Activated CD8-positive, alpha-beta memory T cell treated with anti-CD3 and anti-CD28 coated beads for 4 hours (primary cell): Measurements from ENCODE around the gene IQGAP3.
"Not testable (repeated sequence)": the region's sequence is repeated elsewhere in the genome, so short reads cannot be mapped to it uniquely, and the experiment has no call there.

Experiments
- DNase-seq, 2 donors: peaks; one replicate each; pipeline ENCODE4 v3.0.0-alpha.2; 2020; ENCODE audit warnings: low read depth in 2 of 2

Gene IQGAP3, protein sequence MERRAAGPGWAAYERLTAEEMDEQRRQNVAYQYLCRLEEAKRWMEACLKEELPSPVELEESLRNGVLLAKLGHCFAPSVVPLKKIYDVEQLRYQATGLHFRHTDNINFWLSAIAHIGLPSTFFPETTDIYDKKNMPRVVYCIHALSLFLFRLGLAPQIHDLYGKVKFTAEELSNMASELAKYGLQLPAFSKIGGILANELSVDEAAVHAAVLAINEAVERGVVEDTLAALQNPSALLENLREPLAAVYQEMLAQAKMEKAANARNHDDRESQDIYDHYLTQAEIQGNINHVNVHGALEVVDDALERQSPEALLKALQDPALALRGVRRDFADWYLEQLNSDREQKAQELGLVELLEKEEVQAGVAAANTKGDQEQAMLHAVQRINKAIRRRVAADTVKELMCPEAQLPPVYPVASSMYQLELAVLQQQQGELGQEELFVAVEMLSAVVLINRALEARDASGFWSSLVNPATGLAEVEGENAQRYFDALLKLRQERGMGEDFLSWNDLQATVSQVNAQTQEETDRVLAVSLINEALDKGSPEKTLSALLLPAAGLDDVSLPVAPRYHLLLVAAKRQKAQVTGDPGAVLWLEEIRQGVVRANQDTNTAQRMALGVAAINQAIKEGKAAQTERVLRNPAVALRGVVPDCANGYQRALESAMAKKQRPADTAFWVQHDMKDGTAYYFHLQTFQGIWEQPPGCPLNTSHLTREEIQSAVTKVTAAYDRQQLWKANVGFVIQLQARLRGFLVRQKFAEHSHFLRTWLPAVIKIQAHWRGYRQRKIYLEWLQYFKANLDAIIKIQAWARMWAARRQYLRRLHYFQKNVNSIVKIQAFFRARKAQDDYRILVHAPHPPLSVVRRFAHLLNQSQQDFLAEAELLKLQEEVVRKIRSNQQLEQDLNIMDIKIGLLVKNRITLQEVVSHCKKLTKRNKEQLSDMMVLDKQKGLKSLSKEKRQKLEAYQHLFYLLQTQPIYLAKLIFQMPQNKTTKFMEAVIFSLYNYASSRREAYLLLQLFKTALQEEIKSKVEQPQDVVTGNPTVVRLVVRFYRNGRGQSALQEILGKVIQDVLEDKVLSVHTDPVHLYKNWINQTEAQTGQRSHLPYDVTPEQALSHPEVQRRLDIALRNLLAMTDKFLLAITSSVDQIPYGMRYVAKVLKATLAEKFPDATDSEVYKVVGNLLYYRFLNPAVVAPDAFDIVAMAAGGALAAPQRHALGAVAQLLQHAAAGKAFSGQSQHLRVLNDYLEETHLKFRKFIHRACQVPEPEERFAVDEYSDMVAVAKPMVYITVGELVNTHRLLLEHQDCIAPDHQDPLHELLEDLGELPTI (N-terminal part only)

DNA sequence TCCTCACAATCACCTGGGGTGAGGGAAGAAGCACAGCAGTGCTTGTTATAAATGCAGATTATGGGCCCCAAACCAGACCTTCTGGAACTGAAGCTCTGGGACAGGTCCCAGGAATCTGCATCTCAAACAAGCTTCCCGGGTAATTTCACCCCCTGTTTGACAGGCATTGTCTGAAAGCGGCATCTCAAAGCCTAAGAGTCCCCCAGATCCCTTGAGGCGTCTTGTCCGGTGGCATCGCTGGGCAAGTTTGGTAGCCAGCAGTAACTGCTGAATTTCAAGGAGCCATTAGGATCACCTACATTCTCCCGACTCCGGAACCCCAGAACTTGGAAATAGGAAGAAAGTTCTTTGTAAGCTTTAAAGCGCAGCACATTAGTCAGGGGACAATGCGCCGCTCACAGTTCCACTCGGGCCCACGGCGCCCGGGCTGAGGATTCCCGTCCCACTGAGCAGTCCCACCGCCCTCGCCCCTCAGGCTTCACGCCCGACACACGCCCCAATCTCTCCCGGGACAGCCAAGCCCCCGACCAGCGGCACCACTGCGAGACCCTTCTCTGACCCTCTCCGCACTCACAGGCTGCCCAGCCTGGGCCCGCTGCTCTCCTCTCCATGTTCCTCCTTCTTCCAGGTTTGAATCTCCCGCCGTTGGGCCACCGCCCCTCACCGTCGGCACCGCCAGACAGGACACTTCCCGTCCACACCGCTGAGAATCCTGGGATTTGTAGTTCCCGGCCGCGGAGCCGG is at the start of gene IQGAP3:
Gene IQGAP3, minus strand, starts transcription at position 647 of the 744 bp plus-strand sequence. Its CDS starts 36 bp downstream, at position 611.
- DNase-seq: peak; percentile 27 to 42

DNA sequence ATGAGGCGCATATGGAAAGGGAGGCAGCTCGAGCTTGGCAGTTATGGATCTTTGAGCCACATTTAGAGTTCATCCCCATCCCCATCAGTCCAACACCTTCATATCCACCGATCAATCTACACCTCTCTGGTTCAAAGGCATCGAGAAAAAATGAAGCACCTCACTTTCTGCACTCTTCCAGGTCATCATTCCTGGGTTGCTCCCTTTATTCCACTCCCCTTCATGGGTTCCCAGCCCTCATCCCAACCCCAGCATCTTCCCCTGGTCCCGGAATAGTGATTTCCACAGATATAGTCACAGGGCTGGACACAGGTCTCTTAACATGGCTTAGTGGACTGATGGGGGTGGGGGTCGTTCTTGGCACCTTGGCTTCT is 47.2 kb upstream of the IQGAP3 start:
- no peak for DNase-seq

DNA sequence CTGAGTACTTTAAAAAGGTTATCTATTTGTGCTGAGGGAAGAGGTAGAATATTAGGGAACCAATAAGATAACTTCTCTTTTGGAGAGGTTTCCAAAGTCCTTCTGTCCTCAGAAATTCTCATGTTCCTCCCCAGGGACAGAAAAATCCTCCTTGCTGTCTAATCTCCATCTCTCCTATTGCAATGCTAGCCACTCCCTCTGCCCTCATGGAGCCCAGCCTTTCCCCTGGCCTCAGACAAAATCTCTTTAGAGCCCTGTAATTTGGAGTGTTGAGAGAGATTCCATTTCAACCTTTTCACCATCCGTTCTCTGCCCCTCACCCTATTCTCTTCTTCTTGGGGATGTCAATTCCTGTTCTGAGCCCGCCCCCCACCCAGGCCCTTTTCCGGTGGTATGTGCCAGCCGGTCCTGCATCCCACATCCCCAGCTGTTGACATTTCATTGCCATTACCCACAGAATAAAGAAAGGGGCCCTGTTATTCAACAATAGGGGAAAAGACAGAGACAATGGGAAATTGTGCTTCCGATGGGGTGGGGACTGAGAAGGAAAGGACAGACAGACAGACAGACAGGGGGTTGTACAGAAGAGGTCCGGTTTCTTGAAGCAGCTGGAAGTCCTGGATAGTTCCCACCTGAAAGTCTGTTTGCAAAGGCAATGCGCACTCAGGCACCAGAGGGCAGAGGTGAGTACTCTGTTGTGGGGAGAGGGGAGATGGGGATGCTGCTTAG is 46.7 kb upstream of the IQGAP3 start, which contains the start of gene HAPLN2:
Gene HAPLN2, plus strand, starts transcription at position 563 of the 729 bp plus-strand sequence. CDS start 4,076 bp downstream, outside the sequence.
- DNase-seq: no peak

DNA sequence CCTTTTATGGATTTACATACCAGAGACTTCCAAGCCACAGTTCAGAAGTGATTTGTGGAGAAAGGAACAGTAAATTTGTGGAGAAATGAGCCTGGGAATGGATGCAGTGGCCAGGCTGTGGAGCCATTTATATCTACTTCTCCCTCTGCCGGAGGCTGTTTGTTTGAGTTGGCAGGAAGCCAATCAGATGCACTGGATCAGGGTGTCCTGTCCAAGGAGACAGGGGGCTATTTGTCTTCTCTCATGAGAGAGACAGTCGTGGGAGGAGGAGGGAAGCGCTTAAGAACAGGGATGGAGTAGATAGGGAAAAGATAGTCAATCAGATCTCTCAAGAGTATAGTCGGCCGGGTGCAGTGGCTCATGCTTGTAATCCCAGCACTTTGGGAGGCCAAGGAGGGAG is 44.1 kb upstream of the IQGAP3 start:
- no peak for DNase-seq

DNA sequence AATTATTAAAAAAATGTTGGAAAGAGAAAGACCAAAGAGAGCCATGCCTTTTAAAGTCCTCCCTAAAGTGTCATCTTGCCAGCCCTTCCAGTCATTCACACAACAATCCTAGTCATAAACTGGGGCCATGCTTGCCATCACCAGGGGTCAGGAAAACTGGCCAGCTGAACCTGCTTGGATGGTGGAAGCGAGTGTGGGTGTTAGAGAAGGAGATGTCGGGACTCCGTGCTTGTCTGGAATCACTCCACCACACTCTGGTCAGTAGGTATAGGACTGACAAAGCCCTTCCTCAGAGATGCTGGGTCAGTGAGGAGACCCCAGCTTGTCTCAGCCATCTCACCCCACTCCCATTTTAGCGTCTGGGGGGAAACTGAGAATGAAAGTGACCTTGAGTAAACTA is 43.6 kb upstream of the IQGAP3 start:
- DNase-seq: no peak

DNA sequence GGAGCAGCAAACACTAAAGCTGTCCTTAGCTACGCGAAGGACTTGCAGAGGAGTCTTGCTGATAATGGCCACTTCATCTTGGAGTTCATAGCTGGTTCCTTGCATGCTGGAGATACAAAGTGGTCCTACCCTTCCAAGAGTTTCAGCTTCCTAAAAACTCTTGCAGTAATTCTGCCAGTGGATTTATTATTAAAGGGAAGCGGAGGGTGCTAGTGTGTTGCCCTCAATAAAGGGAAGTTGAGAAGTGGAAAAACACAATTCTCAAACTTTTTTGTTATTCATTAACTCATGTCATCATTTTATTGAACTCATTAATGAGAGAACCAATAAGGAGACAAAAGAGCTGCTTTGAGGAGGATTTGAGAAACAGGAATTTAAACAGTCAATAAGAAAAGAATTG is 40.3 kb upstream of the IQGAP3 start:
- no peak for DNase-seq

DNA sequence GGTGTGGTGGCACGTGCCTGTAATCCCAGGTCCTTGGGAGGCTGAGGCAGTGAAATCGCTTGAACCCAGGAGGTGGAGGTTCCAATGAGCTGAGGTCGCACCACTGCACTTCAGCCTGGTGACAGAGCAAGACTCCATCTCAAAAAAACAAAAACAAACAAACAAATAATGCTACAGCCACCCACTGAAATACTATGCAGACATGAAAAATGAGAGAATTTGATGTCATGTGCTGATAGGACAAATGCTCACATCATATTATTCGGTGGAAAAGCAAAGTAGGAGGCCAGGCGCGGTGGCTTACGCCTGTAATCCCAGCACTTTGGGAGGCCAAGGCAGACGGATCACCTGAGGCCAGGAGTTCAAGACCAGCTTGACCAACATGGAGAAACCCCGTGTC is 37.7 kb upstream of the IQGAP3 start:
- not testable (repeated sequence) for DNase-seq

DNA sequence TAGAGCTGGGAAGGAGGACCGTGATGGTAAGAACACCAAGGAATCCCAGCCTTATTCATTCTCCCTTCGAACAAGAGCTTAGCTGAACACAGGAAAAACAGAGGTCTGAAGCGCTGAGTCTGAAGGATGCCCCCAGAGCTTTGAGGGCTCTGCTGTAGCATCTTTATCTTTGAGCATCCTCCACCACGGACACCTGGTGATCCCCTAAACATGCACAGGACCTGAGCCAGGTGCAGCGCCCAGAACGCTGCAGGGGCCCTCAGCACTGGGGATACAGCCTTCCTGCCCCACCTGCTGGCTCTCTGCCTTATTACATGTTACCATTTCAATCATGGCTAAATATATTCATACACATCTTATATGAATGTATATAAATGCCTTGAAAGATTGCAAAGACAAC is 36.6 kb upstream of the IQGAP3 start:
- peak in 1 of 2 donors; percentile 31 for DNase-seq

DNA sequence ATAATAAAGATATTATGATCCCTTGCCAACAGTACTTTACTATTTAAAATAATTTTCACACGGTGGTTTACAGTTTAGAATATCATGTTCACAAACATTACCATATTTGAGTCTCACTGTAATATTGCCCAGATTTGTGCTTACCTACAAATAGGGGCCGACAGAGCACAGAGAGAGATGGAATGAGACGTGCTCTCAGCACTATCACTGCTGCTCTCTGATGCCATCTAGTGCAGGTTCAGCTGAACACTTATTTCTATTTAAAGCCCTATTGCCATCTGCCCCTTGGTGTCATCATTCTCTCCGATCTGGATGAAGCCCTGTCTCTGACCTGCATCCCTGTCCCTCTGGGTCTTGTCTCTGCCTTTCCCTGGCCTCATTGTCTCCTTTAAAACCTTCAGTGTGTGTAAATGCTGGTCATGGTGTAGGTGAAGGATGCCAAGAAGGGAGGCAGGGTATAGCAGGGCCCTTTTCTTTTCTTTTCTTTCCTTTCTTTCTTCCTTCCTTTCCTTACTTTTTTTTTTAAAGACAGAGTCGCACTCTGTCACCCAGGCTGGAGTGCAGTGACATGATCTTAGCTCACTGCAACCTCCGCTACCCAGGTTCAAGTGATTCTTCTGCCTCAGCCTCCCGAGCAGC is 35.8 kb upstream of the IQGAP3 start:
- peak; percentile 29 to 36 for DNase-seq

DNA sequence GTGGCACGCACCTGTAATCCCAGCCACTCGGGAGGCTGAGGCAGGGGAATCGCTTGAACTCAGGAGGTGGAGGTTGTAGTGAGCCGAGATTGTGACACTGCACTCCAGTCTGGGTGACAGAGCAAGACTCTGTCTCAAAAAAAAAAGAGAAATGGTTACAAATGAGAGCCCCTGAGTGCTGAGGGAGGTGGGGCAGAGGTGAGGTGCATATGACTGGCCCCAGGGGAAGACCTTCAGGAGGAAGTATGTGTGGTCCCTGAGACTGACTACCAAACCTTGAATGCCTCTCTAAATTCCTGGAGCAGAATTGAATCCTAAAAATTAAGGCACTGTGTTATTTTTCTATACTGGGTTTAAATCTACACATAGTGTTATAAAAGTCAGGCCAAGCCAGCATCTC is 35.0 kb upstream of the IQGAP3 start:
- DNase-seq: not testable (repeated sequence)

DNA sequence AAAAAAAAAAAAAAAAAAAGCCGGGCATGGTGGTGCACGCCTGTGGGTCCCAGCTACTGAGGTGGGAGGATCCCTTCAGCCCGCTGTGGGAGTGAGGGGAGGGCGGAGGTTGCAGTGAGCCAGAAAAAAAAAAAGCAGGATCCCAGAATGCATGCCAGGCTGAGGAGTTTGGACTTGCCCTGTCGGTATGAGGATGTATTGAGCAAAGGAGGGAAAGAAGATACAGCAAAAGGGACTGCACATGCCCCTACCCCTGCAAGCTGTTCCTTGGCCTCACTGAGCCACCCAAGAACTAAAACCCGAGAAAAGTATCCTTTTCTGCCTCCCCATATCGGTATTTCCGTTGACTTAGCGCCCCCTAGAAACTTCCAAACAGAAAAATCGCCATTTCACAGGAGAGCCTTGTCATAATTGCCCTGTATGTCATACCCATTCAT is 30.2 kb upstream of the IQGAP3 start:
- no peak for DNase-seq

DNA sequence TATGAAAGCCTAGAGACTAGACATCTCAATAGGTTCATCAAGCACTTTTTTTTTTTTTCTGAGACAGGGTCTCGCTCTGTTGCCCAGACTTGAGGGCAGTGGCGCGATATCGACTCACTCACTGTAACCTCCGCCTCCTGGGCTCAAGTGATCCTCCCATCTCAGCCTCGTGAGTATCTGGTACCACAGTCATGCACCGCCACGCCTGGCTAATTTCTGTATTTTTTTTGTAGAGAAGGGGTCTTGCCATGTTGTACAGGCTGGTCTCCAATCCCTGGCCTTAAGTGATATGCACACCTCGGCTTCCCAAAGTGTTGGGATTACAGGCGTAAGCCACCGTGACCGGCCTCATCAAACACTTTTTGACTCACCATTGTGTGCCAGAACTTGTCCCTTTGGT is 29.5 kb upstream of the IQGAP3 start:
- no peak for DNase-seq

DNA sequence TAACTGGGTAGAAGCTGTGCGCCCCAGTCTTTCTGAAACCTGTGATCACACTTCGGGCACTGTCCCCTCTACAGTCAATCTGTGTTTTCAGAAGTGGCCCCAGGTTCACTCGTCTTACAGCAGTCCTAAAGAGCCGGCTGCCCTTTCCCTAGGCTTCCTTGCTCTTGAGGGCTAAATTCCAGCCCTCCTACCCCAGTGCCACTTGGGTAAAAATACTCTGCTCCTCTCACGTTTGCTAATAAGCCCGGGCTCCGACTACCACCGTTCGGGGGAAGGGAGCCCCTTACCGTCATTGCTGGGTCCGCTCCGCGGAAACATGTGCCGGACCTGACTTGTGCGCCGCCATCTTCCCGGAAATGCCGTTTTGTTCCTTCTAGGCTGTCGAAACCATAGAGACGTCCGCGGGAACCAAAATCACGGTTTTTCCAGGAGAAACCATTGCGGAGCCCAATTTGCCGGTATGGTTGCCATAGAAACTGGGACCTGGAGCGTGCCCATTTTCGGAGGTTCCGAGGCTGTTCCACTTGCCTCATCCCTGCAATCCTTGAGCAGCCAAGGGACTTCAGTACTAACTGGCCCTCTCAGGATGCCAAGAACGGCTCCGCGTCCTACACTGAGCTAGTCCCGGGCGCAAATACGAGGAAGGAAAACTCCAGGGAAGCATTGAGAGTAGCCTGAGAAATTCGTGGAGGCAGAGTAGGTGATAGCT is 28.9 kb upstream of the IQGAP3 start, which contains the start of gene GPATCH4:
Gene GPATCH4, minus strand, starts transcription at position 358 of the 709 bp plus-strand sequence.
- peak; percentile 50 to 67 for DNase-seq

DNA sequence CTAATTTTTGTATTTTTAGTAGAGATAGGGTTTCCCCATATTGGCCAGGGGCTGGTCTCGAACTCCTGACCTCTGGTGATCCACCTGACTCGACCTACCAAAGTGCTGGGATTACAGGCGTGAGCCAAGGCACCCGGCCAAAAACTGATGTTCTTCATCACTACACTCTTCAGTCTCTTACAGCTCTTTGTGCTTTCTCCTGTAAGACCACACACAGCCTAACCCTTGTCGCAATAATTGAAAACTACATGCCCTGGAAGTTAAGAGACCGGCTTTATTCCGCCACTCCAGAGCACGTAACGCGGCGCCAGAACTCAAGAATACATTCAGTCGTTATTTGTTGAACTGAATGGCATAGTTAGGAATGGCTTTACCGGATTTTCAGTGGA is 28.4 kb upstream of the IQGAP3 start:
- DNase-seq: no peak

DNA sequence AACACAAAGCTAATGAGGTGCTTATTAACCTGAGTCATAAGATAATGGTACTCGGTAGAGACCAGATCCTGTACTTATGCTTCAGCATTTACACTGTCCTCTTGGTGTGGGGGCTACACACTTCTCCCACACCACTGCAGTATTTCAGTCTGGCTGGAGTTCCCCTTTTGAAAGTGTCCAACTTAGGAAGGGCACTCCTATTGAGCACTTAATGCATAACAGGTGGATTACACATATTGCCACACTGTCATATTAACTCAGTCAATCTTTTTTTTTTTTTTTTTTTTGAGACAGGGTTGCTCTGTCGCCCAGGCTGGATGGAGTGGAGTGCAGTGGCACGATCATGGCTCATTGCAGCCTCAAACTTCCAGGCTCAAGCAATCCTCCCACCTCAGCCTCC is 27.4 kb upstream of the IQGAP3 start:
- DNase-seq: no peak

DNA sequence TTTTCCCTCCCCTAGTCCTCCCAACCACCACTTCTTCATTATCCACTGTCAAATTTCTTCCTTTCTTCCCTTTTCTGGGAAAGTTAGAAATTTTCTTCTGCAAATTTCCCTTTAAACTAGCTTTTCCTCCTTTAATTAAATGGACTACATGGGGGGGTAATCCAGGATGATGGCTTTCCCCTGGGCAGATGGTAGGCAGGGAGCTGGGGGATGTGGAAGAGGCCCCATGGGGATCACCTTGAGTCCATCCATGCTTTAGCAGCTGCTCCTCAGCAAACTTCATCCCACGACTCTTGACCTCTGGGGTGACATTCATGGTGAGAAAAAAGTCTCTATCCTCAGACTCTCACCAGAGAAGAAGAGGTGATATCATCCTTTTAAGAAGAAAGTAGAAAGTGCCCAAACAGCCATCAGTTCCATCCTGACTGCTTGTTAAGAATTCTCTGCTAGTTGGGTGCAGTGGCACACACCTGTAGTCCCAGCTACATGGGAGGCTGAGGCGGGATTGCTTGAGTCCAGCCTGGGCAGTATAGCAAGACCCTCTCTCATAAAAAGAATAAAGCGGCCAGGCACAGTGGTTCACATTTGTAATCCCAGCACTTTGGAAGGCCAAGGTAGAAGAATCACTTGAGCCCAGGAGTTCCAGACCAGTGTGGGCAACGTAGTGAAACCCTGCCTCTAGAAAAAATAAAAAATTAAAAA is 26.5 kb upstream of the IQGAP3 start:
- DNase-seq: no peak

DNA sequence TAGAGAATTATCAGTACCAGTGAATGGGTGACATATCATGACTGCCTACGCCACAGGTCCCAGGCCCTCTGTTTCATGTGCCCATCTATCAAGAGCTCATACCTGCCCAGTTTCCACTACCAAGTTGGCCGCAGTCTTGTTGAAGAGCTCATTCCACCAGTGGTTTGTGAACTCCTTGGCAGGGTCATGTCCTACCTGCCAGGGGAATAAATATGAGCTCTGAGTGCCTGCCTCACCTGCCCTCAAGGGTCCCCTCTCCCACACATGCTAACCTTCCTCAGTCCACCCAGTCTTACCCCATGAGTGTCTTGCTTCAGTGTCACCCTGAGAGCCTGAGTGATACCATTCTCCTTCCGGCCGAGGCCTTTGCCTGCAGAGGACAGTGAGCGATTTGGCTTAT is 25.8 kb upstream of the IQGAP3 start:
- no peak for DNase-seq

DNA sequence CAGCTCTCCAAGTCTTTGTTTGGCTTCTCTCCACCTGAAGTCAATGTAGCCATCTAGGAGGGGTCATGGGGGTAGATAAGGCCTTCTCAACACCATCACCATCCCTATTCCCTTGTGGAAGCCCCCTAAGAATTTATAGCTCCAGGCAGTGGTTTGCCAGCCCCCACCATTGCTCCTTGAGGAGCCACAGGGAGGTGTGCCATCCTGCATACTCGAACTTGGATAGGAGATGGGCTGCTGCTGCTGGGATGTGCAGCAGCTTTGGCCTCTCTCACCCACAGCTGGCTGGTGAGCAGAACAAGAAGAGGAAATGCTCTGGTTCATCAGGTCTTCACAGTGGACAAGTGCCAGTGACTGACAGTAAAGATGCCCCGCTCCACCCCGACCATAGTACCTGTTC is 24.1 kb upstream of the IQGAP3 start:
- DNase-seq: no peak
